Measurements from ENCODE around the gene CNTNAP5. TPM values are rescaled to one million over a fixed set of nuclear protein-coding genes. Genes with fewer than 3 reads are reported as not detected.

Gene CNTNAP5
- total and polyA plus RNA-seq, 2 of the 8 experiments (the other 6 are each of a cell fraction or from before 2014, with no cell fraction given), result 0.11 to 0.76 TPM

- H3K79me1 ChIP-seq (ENCODE audit: low read depth, low read length), result no peaks in the 10 kb centered on the region
- DNase-seq (ENCODE audit: low read depth in 1 of 2, low spot score in 2 of 2) (no peak), FAIRE-seq (no peak)
- TF ChIP-seq TAF7 (optimal IDR thresholded peaks at IDR 0.05; ENCODE audit: borderline replicate concordance, low read depth, low read length), result no peak
- TF ChIP-seq GTF2F1 (IDR thresholded peaks at IDR 0.05; ENCODE audit: borderline replicate concordance, low read depth, low read length), result no peak
- no peak for TF ChIP-seq CBX5 (IDR thresholded peaks at IDR 0.05; ENCODE audit: low read depth, low read length)
- no peak for TF ChIP-seq FOSL1 (IDR thresholded peaks at IDR 0.05; ENCODE audit: insufficient read depth, low read depth, low read length)
- TF ChIP-seq CEBPB (IDR thresholded peaks at IDR 0.05; ENCODE audit: low read depth, low read length), result no peak
- TF ChIP-seq CHD2 (IDR thresholded peaks at IDR 0.05; ENCODE audit: low read length), result no peak
- TF ChIP-seq TAF1 (IDR thresholded peaks at IDR 0.05; ENCODE audit: low read depth, low read length), result no peak
- TF ChIP-seq BCL11A (IDR thresholded peaks at IDR 0.05; ENCODE audit: low read depth in 2 of 2, low read length in 2 of 2), result no peak
- no peaks in the 10 kb centered on the region for H4K20me1 ChIP-seq (replicated peaks in 1 of 2; ENCODE audit: control insufficient read depth in 1 of 2, insufficient read depth in 2 of 2, low read length in 2 of 2)
- no peak overlapping the region for H3K27ac ChIP-seq (ENCODE audit: low read depth, low read length)
- no peaks in the 10 kb centered on the region for H3K79me2 ChIP-seq (ENCODE audit: control insufficient read depth in 1 of 2, insufficient read depth in 2 of 2, low read length in 2 of 2)
- no peak overlapping the region for H2AFZ ChIP-seq (ENCODE audit: low read length)
- H3K4me2 ChIP-seq (ENCODE audit: insufficient read depth in 1 of 2, low read depth in 2 of 2, low read length in 2 of 2), result no peak overlapping the region
- no peaks in the 10 kb centered on the region for H3K4me1 ChIP-seq (replicated peaks in 1 of 4; ENCODE audit: control insufficient read depth in 3 of 4, insufficient read depth in 4 of 4, low read length in 3 of 4)
- no peak overlapping the region for H2AK5ac ChIP-seq (ENCODE audit: low read depth, low read length)
- H4K91ac ChIP-seq (replicated peaks; ENCODE audit: insufficient read length, low read length), result no peak overlapping the region
- no peak overlapping the region for H2BK12ac ChIP-seq (ENCODE audit: low read depth, low read length)
- peaks cover 5% of the 10 kb centered on the region; the same call in 1 of the 2 replicates for H3K23me2 ChIP-seq (ENCODE audit: low read depth, low read length)
- H3K27me3 ChIP-seq (replicated peaks in 1 of 4; ENCODE audit: control insufficient read depth in 3 of 4, extremely low read depth in 1 of 4, insufficient read depth in 3 of 4, low read length in 3 of 4), result no peaks in the 10 kb centered on the region
- H4K5ac ChIP-seq (ENCODE audit: insufficient read length, low read depth, low read length), result no peak overlapping the region
- CTCF ChIA-PET (ENCODE audit: partially characterized antibody), result no interaction called here
- no peak overlapping the region for H3K18ac ChIP-seq (ENCODE audit: extremely low read depth, low read length)
- H2BK20ac ChIP-seq (ENCODE audit: low read length), result no peak overlapping the region
- POLR2A ChIA-PET (ENCODE audit: partially characterized antibody), result no interaction called here
- no peaks in the 10 kb centered on the region for H3K36me3 ChIP-seq (ENCODE audit: control insufficient read depth in 2 of 4, insufficient read depth in 4 of 4, low read length in 3 of 4)
- H3K4me3 ChIP-seq (ENCODE audit: extremely low read depth in 1 of 4, insufficient read depth in 2 of 4, low read depth in 3 of 4, low read length in 4 of 4), result no peak overlapping the region
- H2BK120ac ChIP-seq (replicated peaks; ENCODE audit: low read depth, low read length), result no peak overlapping the region
- no peaks in the 10 kb centered on the region for H3K9me3 ChIP-seq (ENCODE audit: insufficient read depth in 2 of 2, low read depth in 1 of 2, low read length in 1 of 2)
- H2BK15ac ChIP-seq (ENCODE audit: low read length), result no peak overlapping the region
- H3K56ac ChIP-seq (replicated peaks; ENCODE audit: insufficient read length, low read depth, low read length), result no peak overlapping the region
- no peak overlapping the region for H4K8ac ChIP-seq (ENCODE audit: extremely low read depth, insufficient read depth, low read length)
- no peak overlapping the region for H3K23ac ChIP-seq (ENCODE audit: insufficient read length)
- no peak overlapping the region for H3K14ac ChIP-seq (ENCODE audit: insufficient read length)
- no peak overlapping the region for H2BK5ac ChIP-seq (ENCODE audit: low read depth, low read length)
- 93% methylated on average over 3 of the region's 3 CpGs; no CpG with 5 or more reads in 1 of the 2 experiments for WGBS, 2 experiments (ENCODE audit: extremely low coverage in 1 of 2, insufficient coverage in 1 of 2, insufficient read length in 1 of 2, insufficient replicate concordance in 2 of 2, low coverage in 1 of 2, low lambda C conversion rate in 2 of 2, missing lambda C conversion rate in 1 of 2)
- no peak overlapping the region for H3K9ac ChIP-seq (replicated peaks in 1 of 4; ENCODE audit: extremely low read depth in 1 of 4, low read depth in 3 of 4, low read length in 3 of 4)
- H3K4ac ChIP-seq (replicated peaks; ENCODE audit: insufficient read length, low read depth, low read length), result no peak overlapping the region
Measured at GRCh38 chr2:124776332-124776731, 751.2 kb downstream of the CNTNAP5 start.

Data from H1 (cell line).